Activated gamma-delta T cell treated with Interleukin-2 at 50 U/mL for 16 hours (primary cell): ENCODE results near the gene RMND5B.
A peak's percentile ranks its signal among the peaks of the same experiment; 100 is the strongest.
"Not testable (repeated sequence)": the region's sequence is repeated elsewhere in the genome, so short reads cannot be mapped to it uniquely, and the experiment has no call there.

ENCODE experiments used
- DNase-seq: peaks from one replicate; pipeline ENCODE4 v3.0.0-alpha.2; 2020

RMND5B gene, protein sequence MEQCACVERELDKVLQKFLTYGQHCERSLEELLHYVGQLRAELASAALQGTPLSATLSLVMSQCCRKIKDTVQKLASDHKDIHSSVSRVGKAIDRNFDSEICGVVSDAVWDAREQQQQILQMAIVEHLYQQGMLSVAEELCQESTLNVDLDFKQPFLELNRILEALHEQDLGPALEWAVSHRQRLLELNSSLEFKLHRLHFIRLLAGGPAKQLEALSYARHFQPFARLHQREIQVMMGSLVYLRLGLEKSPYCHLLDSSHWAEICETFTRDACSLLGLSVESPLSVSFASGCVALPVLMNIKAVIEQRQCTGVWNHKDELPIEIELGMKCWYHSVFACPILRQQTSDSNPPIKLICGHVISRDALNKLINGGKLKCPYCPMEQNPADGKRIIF

DNA sequence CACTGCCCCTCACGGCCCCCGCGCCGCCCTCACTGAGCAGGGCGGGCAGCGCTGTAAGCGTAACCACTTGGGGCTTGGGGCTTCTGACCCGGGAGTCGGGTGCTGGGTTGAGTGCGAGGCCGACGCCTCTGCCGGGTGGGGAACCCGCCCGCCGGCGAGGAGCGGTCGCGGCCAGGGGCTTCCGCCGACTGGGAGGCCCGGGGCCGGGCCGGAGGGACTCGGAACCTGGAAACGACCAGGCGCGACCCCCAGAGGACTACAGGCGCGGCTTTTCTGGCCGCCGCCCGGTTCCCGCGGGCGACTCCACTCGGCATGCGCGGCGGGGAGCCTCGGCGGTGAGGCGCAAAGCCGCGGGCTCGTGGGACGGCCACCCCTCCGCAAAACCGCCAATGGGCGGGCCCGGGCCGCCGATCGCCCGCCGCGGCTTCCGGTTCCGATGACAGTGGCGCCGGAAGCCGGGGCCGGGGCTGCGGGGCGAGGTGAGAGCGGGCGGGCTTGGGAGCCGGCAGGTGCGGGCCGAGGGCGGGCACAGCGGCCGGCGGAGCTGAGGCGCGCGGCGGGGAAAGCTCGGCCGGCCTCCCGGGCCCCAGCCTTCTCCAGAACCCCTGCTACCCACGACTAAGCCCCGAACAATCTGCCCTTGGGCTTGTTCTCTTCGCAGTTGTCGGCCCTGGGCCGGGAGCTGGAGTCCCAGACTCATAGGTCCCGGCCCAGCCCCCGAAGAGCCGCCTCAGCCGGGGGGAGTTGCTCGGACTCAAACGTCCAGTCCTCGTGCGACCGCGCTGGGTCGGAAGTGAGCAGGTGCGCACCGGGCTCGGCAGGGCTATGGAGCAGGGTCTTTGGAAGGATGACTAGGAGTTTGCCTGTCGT is at the start of gene RMND5B:
Gene RMND5B, plus strand, starts transcription at position 439 of the 870 bp plus-strand sequence. CDS start 7,106 bp downstream, outside the sequence.
- DNase-seq, result peak; percentile 76

DNA sequence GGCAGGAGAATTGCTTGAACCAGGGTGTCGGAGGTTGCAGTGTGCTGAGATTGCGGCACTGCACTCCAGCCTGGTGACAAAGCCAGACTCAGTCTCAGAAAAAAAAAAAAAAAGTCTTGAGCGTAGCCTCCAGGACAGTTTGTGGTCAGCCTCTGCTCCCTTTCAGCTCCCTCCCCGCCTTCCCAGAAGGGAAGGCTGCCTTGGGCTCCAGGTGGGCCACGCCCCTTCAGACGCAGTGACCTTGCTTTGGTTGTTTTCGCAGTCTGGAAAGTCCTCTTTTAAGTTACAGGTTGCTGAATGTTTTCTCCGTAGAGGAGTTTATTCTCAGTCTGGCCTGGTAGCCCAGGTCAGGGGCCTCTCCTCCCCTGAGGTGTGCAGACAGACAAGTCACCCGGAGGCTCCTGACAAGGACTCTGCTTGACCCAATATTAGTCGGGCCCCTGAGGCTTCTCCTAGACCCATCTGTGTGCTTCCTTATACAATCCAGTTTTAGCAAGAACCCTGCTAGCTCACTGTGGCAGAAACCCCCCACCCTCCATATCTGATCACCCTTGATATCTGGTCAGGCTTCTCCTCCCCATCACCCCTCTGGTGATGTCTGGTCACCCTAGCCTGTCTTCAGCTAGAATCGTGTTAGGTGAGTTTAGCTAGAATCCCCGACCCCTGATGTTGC is 49.1 kb upstream of the RMND5B start:
- no peak for DNase-seq

DNA sequence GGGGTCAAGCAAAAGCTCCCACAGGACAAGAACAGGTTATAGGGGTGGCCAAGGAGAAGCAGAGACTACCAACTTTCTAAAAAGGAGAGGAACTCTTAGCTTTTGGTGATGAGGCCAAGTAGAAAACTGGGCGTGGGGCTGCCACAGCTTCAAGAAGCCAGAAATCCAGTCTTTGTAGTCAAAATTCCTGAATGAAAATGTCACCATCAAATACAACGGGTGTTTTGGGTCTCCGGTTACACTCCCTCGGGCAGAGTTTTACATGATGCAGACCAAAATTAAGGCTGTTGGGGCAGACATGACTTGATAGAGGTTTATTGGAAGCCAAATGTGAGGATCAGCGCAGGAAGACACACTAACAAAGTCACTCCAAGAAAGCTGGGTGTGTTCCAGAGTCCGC is 46.9 kb upstream of the RMND5B start:
- no peak for DNase-seq

DNA sequence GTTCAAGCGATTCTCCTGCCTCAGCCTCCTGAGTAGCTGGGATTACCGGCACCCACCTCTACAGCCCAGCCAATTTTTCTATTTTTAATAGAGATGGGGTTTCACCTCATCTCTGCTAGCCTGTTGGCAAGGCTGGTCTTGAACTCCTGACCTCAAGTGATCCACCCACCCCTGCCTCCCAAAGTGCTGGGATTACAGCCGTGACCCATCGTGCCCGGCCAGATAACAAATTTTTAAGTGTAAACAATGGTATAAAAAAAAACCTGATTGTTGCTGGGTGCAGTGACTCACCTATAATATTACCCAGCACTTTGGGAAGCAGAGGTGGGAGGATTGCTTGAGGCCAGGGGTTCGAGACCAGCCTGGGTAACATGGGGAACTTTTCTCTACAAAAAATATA is 45.5 kb upstream of the RMND5B start:
- DNase-seq, result no peak

DNA sequence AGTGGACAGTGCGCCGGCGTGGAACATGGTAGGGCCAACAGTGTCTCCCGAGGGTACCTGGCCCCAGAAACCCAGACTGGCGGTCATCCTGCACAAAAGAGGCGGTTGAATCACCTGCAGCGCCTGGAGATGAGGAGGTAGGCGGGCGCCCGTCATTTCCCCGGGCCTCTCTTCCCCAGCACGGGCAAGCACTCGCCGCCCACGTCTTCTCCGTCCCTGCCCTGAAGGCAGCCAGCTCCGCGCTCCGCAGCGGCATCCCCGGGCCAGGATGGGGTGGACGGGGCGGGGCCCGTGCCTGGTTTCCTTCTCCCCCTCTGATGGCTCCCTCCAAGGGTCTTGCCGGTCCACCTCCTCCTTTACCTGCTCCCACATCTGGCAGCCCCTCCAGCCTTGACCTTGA is 44.5 kb upstream of the RMND5B start:
- DNase-seq, result no peak

DNA sequence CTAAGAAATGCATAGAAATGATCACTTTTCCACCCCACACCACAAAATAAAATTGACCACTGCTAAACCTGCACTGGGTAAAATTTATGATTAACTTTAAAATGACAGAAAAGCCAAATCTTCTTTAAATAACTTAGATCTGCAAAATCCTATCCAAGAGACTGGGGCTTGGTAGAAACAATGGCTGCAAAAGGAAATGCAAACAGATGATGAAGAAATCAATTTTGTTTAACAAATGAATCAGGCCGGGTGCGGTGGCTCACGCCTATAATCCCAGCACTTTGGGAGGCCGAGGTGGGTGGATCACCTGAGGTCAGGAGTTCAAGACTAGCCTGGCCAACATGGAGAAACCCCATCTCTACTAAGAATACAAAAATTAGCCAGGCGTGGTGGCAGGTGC is 43.6 kb upstream of the RMND5B start:
- DNase-seq, result not testable (repeated sequence)

DNA sequence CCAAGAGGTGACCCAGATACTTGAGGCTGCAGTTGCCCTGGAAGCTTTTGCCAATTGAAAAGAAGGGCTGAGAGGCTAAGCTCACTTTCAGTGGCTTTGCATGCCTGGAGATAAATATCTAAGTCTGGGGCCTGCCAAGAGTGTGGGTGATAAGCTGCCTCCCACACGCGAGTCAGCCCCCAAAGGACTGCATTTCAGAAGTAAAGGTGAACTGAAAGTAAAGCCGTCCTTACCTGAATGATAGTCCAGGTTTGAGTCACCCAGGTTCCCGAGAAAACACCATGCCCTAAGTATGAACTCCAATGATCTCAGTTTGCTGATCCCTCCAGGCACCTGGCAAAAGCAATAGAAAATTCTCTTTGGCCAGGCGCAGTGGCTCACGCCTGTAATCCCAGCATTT is 40.0 kb upstream of the RMND5B start:
- no peak for DNase-seq

DNA sequence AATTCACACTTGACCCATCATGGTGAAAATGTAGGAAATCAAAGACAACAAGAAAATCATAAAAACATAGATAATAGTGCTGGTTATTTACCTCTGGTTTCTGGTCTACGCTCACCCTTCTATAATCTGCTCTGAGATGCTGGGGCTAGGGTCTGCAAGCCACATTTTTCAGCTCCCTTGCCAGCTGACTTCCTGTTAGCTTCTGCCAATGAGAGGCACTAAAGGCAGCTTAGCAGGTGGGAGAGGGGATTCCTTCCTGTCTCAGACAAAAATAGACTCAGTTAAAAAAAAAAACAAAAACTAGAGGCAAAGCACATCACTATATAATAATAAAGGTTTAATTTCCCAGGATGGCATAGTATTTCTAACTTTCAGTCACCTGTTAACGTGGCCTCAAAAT is 37.7 kb upstream of the RMND5B start:
- DNase-seq, result no peak

DNA sequence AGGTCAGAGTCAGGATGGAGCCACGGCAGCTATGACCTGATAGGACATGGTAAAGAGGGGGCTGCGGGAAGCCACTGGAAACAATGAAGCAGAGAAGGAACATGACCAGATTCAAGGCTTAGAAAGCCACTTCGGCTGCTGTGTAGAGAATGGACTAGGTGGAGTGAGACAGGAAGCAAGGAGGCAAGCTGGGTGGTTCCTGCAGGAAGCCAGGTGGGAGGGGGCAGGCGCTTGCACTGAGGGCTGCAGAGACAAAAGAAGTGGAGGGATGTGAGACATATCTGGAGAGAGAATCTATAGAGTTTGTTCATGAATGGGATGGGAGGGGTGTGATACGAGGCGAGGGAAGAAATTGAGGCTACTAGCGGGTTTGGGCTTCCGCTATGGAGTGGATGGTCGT is 36.5 kb upstream of the RMND5B start:
- no peak for DNase-seq

DNA sequence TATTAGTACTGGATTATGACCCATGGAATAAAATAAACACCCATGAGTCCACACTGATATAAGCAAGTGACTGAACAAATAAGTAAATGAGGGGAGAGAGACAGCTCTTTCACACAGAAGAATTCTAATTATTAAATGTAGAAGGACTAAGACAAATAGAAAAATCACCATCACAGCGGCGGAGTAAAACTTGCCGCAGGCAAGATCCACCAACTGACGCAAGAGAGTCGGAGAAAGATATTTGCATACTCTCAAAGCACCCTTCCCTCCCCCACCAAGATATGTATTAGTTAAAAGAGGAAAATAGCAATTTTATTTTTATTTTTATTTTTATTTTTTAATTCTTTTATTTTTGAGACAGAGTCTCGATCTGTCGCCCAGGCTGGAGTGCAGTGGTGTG is 32.1 kb upstream of the RMND5B start:
- DNase-seq, result no peak

DNA sequence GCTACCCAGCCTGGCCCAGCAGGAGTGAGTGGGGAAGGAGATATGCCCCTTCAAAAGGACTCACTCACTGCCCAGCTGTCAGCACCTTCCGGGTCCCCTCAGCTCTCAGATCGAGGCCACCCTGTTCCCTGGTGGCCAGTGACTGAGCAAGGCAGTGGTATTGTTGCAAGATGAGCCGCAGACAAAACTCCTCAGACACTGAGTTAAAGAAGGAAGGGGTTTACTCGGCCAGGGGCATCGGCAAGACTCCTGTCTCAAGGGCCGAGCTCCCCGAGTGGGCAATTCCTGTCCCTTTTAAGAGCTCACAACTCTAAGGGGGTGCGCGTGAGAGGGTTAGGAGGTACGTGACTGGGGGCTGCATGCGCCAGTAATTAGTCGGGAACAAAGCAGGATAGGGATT is 27.2 kb upstream of the RMND5B start:
- no peak for DNase-seq

DNA sequence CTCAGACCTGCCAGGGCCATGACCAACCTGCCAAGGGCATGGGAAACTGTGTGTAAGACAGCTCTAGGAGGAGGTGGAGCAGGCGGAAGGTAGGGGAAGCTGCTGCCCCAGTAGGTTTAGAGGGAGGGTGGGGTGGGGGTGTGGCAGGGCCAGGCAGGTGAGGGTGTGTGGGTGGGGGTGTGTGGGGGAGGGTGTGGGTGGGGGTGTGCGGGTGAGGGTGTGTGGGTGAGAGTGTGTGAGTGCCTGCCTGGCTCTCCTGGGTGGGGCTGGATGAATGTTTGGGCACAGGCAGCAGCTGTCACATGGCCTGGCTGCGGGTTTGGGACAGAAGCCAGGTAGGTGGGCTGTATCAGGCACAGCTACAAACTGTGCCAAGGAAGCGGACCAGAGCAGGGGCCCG is 26.3 kb upstream of the RMND5B start:
- no peak for DNase-seq

DNA sequence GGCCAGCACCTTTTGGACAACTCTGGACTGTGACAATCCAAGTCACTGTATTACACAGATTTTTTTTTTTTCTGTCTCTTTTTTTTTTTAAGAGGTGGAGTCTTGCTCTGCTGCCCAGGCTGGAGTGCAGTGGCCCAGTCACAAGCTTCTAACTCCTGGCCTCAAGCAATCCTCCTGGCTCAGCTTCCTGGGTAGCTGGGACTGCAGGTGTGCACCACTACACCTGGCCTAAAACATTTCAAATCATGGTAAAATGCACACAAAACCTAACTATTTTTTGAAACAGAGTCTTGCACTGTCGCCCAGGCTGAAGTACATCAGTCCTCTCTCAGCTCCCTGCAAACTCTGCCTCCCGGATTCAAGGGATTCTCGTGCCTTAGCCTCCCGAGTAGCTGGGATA is 24.7 kb upstream of the RMND5B start:
- DNase-seq, result no peak

DNA sequence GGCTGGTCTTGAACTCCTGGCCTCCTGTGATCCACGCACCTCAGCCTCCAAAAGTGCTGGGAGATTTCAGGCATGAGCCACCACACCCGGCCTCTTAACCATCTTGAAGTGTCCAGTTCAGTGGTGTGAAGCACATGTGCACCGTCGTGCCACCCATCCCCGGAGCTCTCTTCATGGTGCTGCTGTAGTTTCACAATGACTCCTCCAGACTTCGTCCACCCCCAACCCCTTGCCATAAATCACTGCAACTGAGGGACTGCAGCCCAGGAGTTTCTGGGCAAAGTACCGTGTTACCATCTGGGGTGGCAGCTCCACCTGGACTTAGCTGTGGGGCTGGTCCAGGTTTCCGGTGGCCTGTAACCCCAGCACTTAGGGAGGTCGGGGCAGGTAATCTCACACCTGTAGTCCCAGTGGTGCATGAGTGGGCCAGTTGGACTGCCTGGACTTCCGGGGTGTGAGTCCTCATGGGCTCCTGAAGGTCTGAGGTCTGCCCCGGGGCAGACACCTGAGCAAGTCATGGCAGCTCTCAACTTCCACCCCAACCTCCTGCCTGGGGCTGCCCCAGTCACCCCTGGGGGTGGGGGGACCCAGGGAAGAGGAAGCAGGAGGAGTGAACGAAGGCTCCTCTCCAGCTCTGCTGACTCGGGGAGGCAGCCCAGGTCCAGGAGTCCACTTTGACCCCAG is 24.1 kb upstream of the RMND5B start:
- no peak for DNase-seq

DNA sequence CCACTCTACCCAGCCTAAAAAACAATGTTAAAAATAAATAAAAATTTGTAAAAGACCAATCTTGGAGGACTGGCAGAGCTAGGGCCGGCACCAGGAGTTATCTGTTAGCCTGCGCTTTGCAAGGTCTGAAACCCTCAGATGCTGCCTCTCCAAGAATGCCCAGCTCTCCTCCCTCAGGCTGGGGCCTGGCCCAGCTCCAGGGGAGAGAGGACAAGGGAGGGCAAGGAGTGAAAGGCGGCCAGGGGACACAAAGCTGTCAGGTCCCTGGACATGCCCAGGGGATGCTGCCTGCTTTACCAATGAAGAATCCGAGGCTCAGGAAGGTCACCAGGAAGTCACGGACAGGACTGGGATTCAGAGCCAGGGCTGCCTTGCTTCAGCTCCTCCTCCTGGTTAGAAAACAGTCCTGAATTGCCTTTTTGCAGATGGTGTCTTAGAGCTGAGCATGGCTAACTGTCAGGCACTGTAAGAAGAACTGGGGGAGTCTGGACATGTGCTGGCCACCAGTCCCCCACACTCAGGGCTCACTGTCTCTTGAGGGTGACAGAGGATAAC is 23.0 kb upstream of the RMND5B start:
- no peak for DNase-seq

DNA sequence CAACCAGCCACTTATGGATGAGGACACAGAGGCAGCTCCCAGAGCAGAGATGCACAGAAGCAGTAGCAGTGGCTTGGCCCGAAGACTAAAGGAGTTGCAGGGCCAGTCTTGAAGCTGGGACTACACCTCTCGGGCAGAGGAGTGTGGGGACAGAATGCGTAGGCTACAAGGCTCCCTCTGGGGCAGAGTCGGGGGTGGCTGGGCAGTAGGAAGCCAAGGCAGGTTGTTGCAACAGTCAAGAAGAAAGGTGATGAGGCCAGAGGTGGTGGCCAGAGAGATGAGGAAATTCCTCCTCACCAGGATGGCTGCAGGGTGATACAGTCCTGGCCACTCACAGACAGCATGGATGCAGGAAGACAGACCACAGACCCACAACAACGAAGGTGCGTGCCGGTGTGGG is 22.4 kb upstream of the RMND5B start:
- DNase-seq, result no peak

DNA sequence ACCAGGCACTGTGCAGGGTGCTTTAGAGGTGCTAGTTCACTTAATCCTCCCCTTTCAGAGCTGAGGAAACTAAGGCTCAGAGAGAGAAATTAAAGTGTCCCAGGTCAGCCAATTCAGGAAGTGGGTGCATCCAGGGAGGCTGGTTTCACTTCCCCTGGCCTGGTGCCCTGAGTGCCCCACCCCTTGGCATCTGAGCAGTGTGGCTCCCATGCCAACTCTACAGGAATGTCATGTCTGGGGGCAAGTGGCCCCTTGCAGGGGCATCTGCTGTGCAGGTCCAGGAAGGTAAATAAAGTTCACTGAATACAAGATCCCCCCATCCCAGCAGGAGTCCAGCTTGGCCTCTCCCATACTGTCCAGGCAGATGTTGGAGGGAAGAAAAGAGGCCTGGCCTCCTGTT is 21.8 kb upstream of the RMND5B start:
- DNase-seq, result no peak

DNA sequence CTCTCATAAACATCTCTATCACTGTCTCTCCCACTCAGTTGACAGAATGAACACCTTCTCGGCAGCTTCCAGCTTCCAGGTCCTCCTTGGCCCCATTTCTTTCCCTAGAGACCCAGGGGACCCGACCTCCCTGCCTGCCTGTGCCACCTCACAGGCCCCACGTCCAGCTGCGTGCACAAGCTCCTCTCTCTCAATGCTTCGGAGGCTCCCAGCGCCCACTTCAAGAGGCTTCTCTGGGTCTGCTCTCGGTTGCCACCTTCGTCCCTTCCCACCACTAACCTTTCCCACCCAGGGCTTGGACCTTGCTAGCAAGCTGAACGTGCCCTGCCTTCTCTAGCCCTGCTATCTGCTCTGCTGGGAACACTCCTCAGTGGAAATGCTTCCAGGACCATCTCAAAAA is 20.3 kb upstream of the RMND5B start:
- no peak for DNase-seq

DNA sequence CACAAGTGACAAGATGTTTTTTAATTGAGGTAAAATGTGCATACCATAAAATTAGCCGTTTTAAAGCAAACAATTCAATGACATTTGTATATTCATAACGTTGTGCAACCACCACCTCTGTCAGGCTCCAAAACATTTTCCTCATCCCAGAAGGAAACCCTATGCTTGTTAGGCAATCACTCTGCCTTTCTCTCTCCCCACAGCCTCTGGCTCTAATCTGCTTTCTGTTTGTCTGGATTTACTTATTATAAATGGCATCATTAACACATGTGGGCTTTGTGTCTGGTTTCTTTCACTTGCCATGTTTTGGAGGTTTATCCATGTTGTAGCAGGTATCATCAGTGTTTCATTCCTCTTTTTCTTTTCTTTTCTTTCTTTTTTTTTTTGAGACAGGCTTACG is 18.9 kb upstream of the RMND5B start:
- no peak for DNase-seq

DNA sequence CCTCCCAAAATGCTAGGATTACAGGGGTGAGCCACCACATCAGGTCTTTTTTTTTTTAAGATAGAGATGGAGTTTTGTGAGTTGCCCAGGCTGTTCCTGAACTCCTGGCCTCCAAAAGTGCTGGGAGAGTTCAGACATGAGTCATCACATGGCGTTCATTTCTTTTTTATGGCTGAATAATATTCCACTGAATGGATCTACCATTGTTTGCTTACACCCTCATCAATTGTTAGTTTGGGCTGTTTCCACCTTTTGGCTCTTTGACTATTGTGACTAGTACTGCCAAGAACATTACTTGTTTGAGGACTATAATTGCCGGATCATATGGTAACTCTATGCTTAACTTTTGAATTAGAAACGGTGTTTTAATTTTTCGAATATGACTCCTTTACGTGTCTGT is 18.3 kb upstream of the RMND5B start:
- DNase-seq, result no peak

DNA sequence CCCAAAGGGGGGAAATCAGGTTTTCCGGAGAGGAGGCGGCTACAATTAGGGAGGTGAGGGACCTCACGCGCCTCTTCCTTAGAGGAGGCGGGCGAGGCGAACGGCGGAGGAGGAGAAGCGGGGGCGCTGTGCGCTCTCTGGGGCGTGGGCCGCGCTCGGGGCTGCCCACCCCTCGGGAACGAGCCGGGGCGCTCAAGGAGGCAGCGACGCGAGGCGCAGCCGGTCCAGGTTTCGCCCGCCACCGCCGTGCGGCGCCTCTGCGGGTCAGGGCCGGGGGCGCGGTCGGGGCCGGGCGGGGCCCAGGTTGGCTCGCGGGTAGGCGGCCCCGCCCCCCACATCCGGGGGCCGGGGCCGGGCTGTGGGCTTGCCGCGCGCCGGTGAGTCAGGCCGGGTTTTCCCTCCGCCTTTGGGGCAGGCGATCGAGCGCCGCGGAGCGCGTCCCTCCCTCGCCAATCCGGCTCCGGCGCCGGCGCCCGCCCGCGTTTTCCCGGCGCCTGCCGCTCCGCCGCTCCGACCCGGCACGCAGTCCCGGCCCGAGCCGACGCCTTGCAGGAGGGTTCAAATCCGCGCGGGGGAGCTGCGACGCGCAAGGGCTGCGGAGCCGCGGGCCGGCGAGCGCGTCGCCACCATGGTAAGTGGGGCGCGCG is 17.6 kb upstream of the RMND5B start, which contains the start of gene N4BP3:
Gene N4BP3, plus strand, starts transcription at position 392 of the 647 bp plus-strand sequence. CDS start 6,052 bp downstream, outside the sequence.
- DNase-seq, result peak; percentile 81

DNA sequence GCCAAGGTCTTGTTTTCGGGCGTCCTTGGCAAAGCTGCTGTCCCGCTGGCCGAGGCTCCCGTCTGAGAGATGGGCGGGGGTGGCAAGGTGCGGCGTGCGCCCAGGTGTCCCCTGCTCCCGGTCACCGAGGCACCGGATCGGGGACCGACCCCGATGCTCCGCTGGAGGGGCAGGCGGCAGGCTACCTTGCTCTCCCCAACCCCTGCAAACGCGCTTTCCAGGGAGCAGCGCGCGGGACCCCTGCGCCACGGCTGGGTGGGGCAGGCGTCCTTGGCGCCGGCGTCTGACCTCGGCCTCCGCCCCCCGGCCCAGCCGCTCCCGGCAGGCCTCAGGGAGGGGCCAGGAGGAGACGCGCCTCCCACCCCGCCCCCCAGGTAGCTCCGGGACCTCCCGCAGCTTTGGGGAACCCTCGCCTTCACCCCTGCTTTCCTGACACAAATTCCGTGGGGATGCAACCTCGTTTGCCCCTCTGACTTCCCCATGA is 16.9 kb upstream of the RMND5B start:
- no peak for DNase-seq
